Keratinocyte (primary cell): Measurements from ENCODE around the gene EDC4.

Experiments used
- EZH2 ChIP-seq: IDR thresholded peaks from one replicate; pipeline ENCODE4 v1.6.1; 2012; ENCODE audit warnings: inconsistent platforms, mild to moderate bottlenecking, low read length, moderate library complexity
- TF ChIP-seq, protein P1 (sequence below), 3 experiments: IDR thresholded peaks in 1 of 3; conservative IDR thresholded peaks in 1 of 3; optimal IDR thresholded peaks in 1 of 3; 2 replicates in 2 of 3; 3 replicates in 1 of 3; pipeline versions ENCODE3 to v1.5.1; 2011; ENCODE audit warnings: low read length in 3 of 3, mild to moderate bottlenecking in 3 of 3, moderate library complexity in 2 of 3, control low read depth in 1 of 3, inconsistent platforms in 1 of 3; ENCODE audit not compliant: insufficient read depth in 2 of 3; ENCODE audit errors: extremely low read depth in 1 of 3

- TF ChIP-seq, protein P1, sequence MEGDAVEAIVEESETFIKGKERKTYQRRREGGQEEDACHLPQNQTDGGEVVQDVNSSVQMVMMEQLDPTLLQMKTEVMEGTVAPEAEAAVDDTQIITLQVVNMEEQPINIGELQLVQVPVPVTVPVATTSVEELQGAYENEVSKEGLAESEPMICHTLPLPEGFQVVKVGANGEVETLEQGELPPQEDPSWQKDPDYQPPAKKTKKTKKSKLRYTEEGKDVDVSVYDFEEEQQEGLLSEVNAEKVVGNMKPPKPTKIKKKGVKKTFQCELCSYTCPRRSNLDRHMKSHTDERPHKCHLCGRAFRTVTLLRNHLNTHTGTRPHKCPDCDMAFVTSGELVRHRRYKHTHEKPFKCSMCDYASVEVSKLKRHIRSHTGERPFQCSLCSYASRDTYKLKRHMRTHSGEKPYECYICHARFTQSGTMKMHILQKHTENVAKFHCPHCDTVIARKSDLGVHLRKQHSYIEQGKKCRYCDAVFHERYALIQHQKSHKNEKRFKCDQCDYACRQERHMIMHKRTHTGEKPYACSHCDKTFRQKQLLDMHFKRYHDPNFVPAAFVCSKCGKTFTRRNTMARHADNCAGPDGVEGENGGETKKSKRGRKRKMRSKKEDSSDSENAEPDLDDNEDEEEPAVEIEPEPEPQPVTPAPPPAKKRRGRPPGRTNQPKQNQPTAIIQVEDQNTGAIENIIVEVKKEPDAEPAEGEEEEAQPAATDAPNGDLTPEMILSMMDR (optimal IDR thresholded peaks at IDR 0.05 in 1 of 3, IDR thresholded peaks at IDR 0.05 in 1 of 3, conservative IDR thresholded peaks at IDR 0.05 in 1 of 3; ENCODE audit: extremely low read depth in 1 of 3, insufficient read depth in 2 of 3, low read length in 3 of 3): peak; percentile 90 to 97 (median 94)
- TF ChIP-seq EZH2: no peak
Observed at GRCh38 chr16:67841816-67842508, 30.9 kb upstream of the EDC4 start, which contains the start of gene THAP11.
